Tibial nerve (tissue), 4 donors: Measurements from ENCODE around the gene RPS18. TPM values are rescaled to one million over a fixed set of nuclear protein-coding genes. Genes with fewer than 3 reads are reported as not detected.

Experiments
- DNase-seq, 2 donors: peaks; one replicate each; pipeline ENCODE4 v3.0.0-alpha.2; 2019; ENCODE audit warnings: low spot score in 2 of 2
- H3K27ac ChIP-seq, 4 donors: fragments of 200-600 bp; sonication (generic) in 3 of 4; one replicate each; pipeline ENCODE4 v1.5.1; 2017 to 2019; ENCODE audit warnings: mild to moderate bottlenecking in 1 of 4
- H3K27me3 ChIP-seq, 2 donors: fragments of 200-600 bp; sonication (generic) in 1 of 2; one replicate each; pipeline versions ENCODE4 v1.5.1 to v1.6.0; 2017 to 2019
- H3K36me3 ChIP-seq, 3 donors: fragments of 200-600 bp; sonication (generic); one replicate each; pipeline ENCODE4 v1.5.1; 2018 to 2019
- H3K4me1 ChIP-seq, 4 donors: fragments of 200-600 bp; sonication (generic) in 3 of 4; one replicate each; pipeline ENCODE4 v1.5.1; 2017 to 2019
- H3K4me3 ChIP-seq, 4 donors: fragments of 200-600 bp; sonication (generic) in 3 of 4; one replicate each; pipeline ENCODE4 v1.5.1; 2017 to 2019; ENCODE audit warnings: mild to moderate bottlenecking in 1 of 4, moderate library complexity in 1 of 4
- H3K9me3 ChIP-seq, 4 donors: fragments of 200-600 bp; sonication (generic) in 3 of 4; one replicate each; pipeline ENCODE4 v1.5.1; 2017 to 2019
- EP300 ChIP-seq, 2 donors: sonication (generic); formaldehyde crosslinking; IDR thresholded peaks; one replicate each; pipeline ENCODE4 v1.6.1; 2017; ENCODE audit warnings: antibody characterized with exemption in 2 of 2, mild to moderate bottlenecking in 1 of 2
- POLR2A ChIP-seq, 2 donors: fragments of 450-650 bp; IDR thresholded peaks; one replicate each; pipeline ENCODE4 v1.6.1; 2017; ENCODE audit warnings: antibody characterized with exemption in 2 of 2, mild to moderate bottlenecking in 2 of 2, moderate library complexity in 2 of 2
- WGBS, 2 donors: methylation state at CpG; one replicate each; pipeline ENCODE4 v1.1.5; 2018; 5-methylcytosine and 5-hydroxymethylcytosine counted together
- total RNA-seq, 4 donors: library from RNA; depleted of rRNA; stranded (reverse); fragments of >200 nt; gene quantifications; one replicate each; pipeline ENCODE4 v1.1.0, GENCODE V29; 2016
- TF ChIP-seq, protein P1 (sequence below), 5 experiments: fragments of 200-600 bp in 3 of 5; fragments of 450-650 bp in 2 of 5; sonication (generic) in 3 of 5; IDR thresholded peaks; one replicate each; pipeline ENCODE4 v1.5.1; 2016 to 2019; ENCODE audit warnings: antibody characterized with exemption in 5 of 5, mild to moderate bottlenecking in 3 of 5, moderate library complexity in 2 of 5

RPS18 gene
- total RNA-seq, 4 donors from 2014 or later = 2,115 to 2,529 (median 2,306) TPM

- Histone ChIP-seq H3K27me3 (no peaks in the 10 kb centered on the region), H3K27ac (peak overlapping the region; percentile 88 to 98 (median 93)), H3K9me3 (no peaks in the 10 kb centered on the region), H3K4me1 (peaks cover 0 to 29% (median 17%) of the 10 kb centered on the region in 4 donors), H3K36me3 (peaks cover 0 to 11% (median 0%) of the 10 kb centered on the region in 3 donors), H3K4me3 (peak overlapping the region; percentile 42 to 68 (median 46))
- 1% methylated on average over 48 to 58 of the region's 58 CpGs for WGBS, 2 donors
- peak; percentile 94 to 96 for DNase-seq
- peak; percentile 62 to 74 for TF ChIP-seq POLR2A (IDR thresholded peaks at IDR 0.05)
- TF ChIP-seq EP300 (IDR thresholded peaks at IDR 0.05) = peak; percentile 55 to 90
- TF ChIP-seq, protein P1, sequence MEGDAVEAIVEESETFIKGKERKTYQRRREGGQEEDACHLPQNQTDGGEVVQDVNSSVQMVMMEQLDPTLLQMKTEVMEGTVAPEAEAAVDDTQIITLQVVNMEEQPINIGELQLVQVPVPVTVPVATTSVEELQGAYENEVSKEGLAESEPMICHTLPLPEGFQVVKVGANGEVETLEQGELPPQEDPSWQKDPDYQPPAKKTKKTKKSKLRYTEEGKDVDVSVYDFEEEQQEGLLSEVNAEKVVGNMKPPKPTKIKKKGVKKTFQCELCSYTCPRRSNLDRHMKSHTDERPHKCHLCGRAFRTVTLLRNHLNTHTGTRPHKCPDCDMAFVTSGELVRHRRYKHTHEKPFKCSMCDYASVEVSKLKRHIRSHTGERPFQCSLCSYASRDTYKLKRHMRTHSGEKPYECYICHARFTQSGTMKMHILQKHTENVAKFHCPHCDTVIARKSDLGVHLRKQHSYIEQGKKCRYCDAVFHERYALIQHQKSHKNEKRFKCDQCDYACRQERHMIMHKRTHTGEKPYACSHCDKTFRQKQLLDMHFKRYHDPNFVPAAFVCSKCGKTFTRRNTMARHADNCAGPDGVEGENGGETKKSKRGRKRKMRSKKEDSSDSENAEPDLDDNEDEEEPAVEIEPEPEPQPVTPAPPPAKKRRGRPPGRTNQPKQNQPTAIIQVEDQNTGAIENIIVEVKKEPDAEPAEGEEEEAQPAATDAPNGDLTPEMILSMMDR (IDR thresholded peaks at IDR 0.05) = peak; percentile 16 to 45 (median 25)
Observed at GRCh38 chr6:33248932-33249731, 22.7 kb upstream of the RPS18 start.

GRCh38 chr6:33249732-33250630 lies 21.9 kb upstream of the RPS18 start:
- Histone ChIP-seq H3K27ac (peak overlapping the region; percentile 78 to 98 (median 93)), H3K27me3 (no peaks in the 10 kb centered on the region), H3K4me1 (peaks cover 0 to 29% (median 17%) of the 10 kb centered on the region in 4 donors), H3K9me3 (no peaks in the 10 kb centered on the region), H3K36me3 (peaks cover 0 to 19% (median 0%) of the 10 kb centered on the region in 3 donors), H3K4me3 (peak overlapping the region; percentile 42 to 68 (median 46))
- DNase-seq = no peak
- 13 to 20% methylated on average over 15 of the region's 15 CpGs for WGBS, 2 donors
- no peak for TF ChIP-seq EP300 (IDR thresholded peaks at IDR 0.05)
- no peak for TF ChIP-seq POLR2A (IDR thresholded peaks at IDR 0.05)
- TF ChIP-seq, protein P1 (IDR thresholded peaks at IDR 0.05) = no peak

DNA sequence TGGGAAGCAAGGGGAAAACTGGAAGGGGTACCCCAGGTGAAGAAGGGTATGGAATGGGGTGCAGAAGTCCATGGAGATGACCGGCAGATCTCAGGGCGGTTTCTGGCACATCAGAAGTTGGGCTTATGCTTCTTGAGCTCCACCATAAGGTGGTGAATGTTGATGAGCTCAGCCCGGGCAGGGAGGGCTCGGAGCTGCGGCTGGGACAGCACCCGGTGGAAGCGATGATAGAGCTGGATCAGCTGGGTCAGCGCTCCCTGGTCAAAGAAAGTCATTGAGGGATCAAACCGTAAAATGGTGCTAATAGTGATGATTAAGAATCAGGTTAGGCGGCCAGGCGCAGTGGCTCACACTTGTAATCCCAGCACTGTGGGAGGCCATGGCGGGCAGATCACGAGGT lies 21.1 kb upstream of the RPS18 start:
- 89 to 97% methylated on average over 13 of the region's 13 CpGs for WGBS, 2 donors

DNA sequence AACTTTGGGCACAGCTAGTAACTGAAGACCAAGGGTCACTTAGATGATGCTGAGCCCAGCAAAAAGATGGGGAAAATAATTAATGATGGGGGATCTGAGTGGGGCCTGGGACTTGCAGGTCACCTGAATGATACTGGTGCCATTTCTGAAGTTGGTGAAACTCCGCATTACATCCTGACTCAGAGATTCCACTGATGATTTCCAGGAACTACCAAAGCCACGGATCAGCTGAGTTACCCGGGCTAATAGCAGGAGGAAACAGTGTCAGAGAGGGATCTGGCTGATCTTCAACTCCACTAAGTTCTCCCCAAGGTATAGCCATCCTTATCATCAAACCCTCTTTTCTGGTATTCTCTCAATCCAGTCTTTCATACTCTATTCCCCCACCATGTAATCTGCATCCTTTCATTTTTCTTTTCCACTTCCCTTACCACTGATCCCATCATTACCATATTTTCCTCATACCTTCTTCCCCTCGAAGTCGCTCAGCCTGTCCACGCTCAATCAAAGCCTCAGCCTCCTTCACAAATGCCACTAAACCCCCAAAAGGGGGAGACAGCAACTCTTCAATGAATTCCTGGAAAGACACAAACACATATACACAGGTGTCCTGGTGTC lies 20.4 kb upstream of the RPS18 start:
- DNase-seq = no peak
- TF ChIP-seq, protein P1 (IDR thresholded peaks at IDR 0.05) = no peak
- TF ChIP-seq EP300 (IDR thresholded peaks at IDR 0.05) = no peak
- no peak for TF ChIP-seq POLR2A (IDR thresholded peaks at IDR 0.05)
- H3K36me3 ChIP-seq = peaks cover 0 to 22% (median 0%) of the 10 kb centered on the region in 3 donors
- no peak overlapping the region for H3K4me3 ChIP-seq
- H3K4me1 ChIP-seq = peaks cover 0 to 29% (median 17%) of the 10 kb centered on the region in 4 donors
- no peaks in the 10 kb centered on the region for H3K9me3 ChIP-seq
- WGBS, 2 donors = 81 to 83% methylated on average over 6 of the region's 6 CpGs
- H3K27me3 ChIP-seq = no peaks in the 10 kb centered on the region
- no peak overlapping the region for H3K27ac ChIP-seq

More for the DNA sequence above, 21.1 kb upstream of the RPS18 start:
- TF ChIP-seq POLR2A (IDR thresholded peaks at IDR 0.05) = no peak
- TF ChIP-seq, protein P1 (IDR thresholded peaks at IDR 0.05) = no peak
- TF ChIP-seq EP300 (IDR thresholded peaks at IDR 0.05) = no peak
- peaks cover 0 to 22% (median 0%) of the 10 kb centered on the region in 3 donors for H3K36me3 ChIP-seq
- H3K9me3 ChIP-seq = no peaks in the 10 kb centered on the region
- no peak for DNase-seq
- H3K27ac ChIP-seq = peak overlapping the region in 2 of 4 donors; percentile 89 to 98
- no peak overlapping the region for H3K4me3 ChIP-seq
- no peaks in the 10 kb centered on the region for H3K27me3 ChIP-seq
- H3K4me1 ChIP-seq = peaks cover 0 to 29% (median 17%) of the 10 kb centered on the region in 4 donors
